ENCODE results near the gene KIF16B. TPM values are rescaled to one million over a fixed set of nuclear protein-coding genes. Genes with fewer than 3 reads are reported as not detected.

The KIF16B gene
- total RNA-seq, 4 donors from 2014 or later: 16.6 to 29.6 (median 20.2) TPM

DNA sequence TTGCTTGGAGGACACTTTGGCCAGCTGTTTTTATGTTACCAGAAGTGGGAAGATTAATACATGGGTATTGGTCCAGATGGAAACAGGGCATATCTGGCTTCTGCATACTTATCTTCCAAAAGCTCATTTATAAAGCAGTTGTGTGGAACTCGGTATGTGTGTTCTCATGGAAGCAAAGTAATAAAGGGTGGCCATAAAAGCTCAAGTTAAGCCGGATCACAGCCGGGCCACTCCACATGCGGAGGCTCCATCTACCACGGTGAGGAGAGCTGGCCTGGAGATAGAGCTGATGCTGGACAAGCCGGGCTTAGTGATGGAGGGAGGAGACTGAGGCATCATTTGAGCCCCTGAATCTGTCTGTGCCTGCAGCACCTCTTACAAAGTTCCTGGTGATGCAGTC is 38.6 kb upstream of the KIF16B start:
- intact Hi-C loops (cut with DNase I): no loop called here
- H3K27me3 ChIP-seq: no peaks in the 10 kb centered on the region
- peaks cover 0 to 4% (median 3%) of the 10 kb centered on the region in 3 donors for H3K4me1 ChIP-seq
- DNase-seq: no peak
- H3K27ac ChIP-seq: no peak overlapping the region
- no peaks in the 10 kb centered on the region for H3K36me3 ChIP-seq
- H3K9me3 ChIP-seq: no peaks in the 10 kb centered on the region
- WGBS, 2 donors: 89 to 92% methylated on average over 6 of the region's 6 CpGs
- H3K4me3 ChIP-seq: no peak overlapping the region
- TF ChIP-seq, protein P1, sequence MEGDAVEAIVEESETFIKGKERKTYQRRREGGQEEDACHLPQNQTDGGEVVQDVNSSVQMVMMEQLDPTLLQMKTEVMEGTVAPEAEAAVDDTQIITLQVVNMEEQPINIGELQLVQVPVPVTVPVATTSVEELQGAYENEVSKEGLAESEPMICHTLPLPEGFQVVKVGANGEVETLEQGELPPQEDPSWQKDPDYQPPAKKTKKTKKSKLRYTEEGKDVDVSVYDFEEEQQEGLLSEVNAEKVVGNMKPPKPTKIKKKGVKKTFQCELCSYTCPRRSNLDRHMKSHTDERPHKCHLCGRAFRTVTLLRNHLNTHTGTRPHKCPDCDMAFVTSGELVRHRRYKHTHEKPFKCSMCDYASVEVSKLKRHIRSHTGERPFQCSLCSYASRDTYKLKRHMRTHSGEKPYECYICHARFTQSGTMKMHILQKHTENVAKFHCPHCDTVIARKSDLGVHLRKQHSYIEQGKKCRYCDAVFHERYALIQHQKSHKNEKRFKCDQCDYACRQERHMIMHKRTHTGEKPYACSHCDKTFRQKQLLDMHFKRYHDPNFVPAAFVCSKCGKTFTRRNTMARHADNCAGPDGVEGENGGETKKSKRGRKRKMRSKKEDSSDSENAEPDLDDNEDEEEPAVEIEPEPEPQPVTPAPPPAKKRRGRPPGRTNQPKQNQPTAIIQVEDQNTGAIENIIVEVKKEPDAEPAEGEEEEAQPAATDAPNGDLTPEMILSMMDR (IDR thresholded peaks at IDR 0.05): no peak
- no peak for TF ChIP-seq POLR2A (IDR thresholded peaks at IDR 0.05)

DNA sequence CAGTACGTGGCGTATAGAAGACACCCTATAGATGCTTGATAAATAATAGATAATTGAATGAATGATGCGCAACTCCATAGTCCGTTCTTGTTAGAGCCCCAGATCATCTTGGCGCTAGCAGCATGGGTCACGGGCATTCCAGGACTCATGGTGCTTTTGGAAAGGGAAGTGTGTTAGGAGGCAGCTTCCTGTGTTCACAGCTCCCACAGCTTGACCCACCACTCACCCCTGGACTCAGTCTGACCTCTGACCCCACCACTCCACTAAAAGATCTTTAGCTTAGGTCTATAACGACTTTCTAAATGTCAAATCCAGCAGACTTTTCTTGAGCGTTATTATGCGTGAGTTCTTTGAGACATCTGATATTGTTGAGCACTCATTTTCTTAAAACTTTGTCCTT is 35.8 kb upstream of the KIF16B start:
- H3K4me1 ChIP-seq: no peaks in the 10 kb centered on the region
- WGBS, 2 donors: 87 to 88% methylated on average over 7 to 8 of the region's 9 CpGs
- no peak for DNase-seq
- H3K4me3 ChIP-seq: no peak overlapping the region
- no peak for TF ChIP-seq POLR2A (IDR thresholded peaks at IDR 0.05)
- TF ChIP-seq, protein P1 (IDR thresholded peaks at IDR 0.05): no peak
- intact Hi-C loops (cut with DNase I): no loop called here
- no peaks in the 10 kb centered on the region for H3K9me3 ChIP-seq
- no peaks in the 10 kb centered on the region for H3K36me3 ChIP-seq
- H3K27me3 ChIP-seq: no peaks in the 10 kb centered on the region
- H3K27ac ChIP-seq: no peak overlapping the region

DNA sequence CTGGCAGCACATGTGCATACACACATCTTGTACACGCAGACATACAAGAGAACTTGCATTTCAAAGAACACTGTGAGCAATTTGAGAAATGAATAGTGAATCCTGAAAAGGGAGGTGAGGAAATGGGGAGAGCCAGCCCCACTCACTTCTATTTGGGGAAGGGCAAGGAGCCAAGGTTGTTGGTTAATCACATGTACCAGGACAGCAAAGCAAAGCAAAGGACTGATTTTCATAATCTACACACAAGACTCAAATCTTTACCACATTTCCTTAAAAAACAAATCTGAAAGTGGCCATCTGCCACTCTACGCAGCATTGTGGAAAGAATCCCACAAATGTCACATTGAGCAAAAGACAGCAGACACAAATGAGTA is 35.0 kb upstream of the KIF16B start:
- DNase-seq: no peak
- WGBS, 2 donors: 63 to 92% methylated on average over 2 of the region's 2 CpGs
- Histone ChIP-seq H3K27me3 (no peaks in the 10 kb centered on the region), H3K4me3 (no peak overlapping the region), H3K27ac (no peak overlapping the region), H3K36me3 (no peaks in the 10 kb centered on the region), H3K4me1 (no peaks in the 10 kb centered on the region), H3K9me3 (no peaks in the 10 kb centered on the region)
- intact Hi-C loops (cut with DNase I): no loop called here
- TF ChIP-seq, protein P1 (IDR thresholded peaks at IDR 0.05): no peak
- no peak for TF ChIP-seq POLR2A (IDR thresholded peaks at IDR 0.05)

DNA sequence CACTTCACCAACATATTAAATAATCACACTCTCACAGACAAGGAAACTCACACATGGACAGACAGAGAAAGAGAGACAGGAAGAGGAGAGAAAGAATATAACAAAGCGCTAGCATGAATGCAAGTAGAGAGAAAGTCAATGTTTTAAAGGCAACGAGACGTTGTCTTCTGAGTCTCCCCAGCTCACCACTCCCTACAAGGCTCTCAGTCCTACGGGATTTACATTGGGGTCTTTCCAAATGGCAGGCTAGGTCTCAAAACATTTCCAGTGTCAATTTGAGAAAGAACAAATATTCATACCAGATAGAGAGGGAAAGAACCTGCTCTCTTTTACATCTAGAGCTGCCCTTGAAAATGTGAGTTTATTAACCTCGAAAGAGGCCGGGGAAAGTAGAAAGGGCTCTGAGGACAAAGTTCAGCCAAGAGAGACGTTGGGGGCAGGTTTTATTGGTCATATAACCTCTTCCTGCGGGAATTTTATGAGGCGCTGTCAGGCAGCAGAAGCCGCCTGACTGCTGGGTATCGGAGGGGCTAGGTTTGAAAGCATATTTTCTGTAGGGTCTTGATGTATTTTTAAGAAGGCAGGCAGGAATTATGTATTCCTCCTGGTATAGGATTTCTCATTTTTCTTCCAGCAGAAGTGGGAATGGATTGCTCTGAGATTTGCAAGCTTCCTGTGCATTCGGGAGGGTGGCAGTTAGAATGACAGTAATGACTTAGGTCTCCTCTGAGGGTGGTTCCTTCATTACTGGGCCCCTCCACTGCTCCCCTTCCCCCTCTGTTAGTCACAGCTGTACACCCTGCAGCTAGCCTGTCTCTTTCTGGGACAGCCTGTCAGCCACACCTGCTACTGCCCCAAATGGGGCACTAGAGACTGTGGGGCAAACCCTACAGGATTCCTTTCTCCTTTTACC is 34.4 kb upstream of the KIF16B start:
- intact Hi-C loops (cut with DNase I): no loop called here
- no peaks in the 10 kb centered on the region for H3K4me1 ChIP-seq
- H3K4me3 ChIP-seq: no peak overlapping the region
- no peak for TF ChIP-seq POLR2A (IDR thresholded peaks at IDR 0.05)
- TF ChIP-seq, protein P1 (IDR thresholded peaks at IDR 0.05): no peak
- H3K9me3 ChIP-seq: no peaks in the 10 kb centered on the region
- no peaks in the 10 kb centered on the region for H3K27me3 ChIP-seq
- no peak overlapping the region for H3K27ac ChIP-seq
- no peaks in the 10 kb centered on the region for H3K36me3 ChIP-seq
- DNase-seq: no peak
- 69 to 79% methylated on average over 12 of the region's 12 CpGs for WGBS, 2 donors

DNA sequence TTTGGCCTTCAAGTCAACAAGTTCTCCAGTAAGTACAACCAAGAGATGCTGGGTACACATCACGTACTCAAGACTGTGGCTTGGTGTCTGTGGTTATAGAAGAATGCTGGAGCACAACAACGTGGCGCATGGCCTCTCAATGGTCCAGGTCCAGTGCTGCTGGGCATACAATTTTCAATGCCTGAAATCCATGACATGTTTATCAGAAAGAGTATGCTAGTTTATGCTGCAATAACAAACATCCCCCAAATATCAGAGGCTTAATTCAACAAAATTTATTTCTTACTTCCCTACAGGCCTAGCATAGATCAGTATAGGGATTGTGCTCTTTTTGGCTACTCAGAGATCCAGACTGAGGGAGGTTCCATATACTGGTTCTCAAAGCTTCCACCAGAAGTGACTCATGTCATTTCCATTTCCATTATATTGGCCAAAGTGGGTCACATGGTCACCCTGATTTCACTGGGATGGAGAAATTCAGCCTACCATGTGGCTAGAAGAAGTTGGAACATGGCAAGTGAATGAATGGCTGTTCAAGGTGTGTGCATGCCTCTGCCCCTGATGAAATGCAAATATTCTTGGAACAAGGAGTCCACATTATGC is 33.3 kb upstream of the KIF16B start:
- Histone ChIP-seq H3K36me3 (no peaks in the 10 kb centered on the region), H3K9me3 (no peaks in the 10 kb centered on the region), H3K4me3 (no peak overlapping the region), H3K27ac (no peak overlapping the region), H3K4me1 (no peaks in the 10 kb centered on the region), H3K27me3 (no peaks in the 10 kb centered on the region)
- intact Hi-C loops (cut with DNase I): no loop called here
- no peak for DNase-seq
- 89 to 100% methylated on average over 1 to 3 of the region's 3 CpGs for WGBS, 2 donors
- TF ChIP-seq, protein P1 (IDR thresholded peaks at IDR 0.05): no peak
- no peak for TF ChIP-seq POLR2A (IDR thresholded peaks at IDR 0.05)
